H1 (cell line): ENCODE data around the gene BAD. TPM values are rescaled to one million over a fixed set of nuclear protein-coding genes. Genes with fewer than 3 reads are reported as not detected.

Experiments
- CTCF ChIA-PET: fragments of 300-600 bp; sonication (Branson Sonifier 250); formaldehyde crosslinking; loops from one replicate; lab custom pipeline; 2021; ENCODE audit not compliant: partially characterized antibody; lab: Charles Lee
- POLR2A ChIA-PET: fragments of 300-600 bp; sonication (Branson Sonifier 250); formaldehyde crosslinking; loops from one replicate; lab custom pipeline; 2021; ENCODE audit warnings: inconsistent platforms; ENCODE audit not compliant: partially characterized antibody; lab: Charles Lee
- DNase-seq, 2 experiments: peaks; one replicate each; pipeline versions ENCODE4 v3.0.0 to v3.0.0-alpha.2; 2010 to 2022; ENCODE audit warnings: low spot score in 2 of 2, low read depth in 1 of 2, mixed read lengths in 1 of 2
- FAIRE-seq: peaks from 2 replicates; lab custom pipeline; 2011; peaks lifted over from hg19 to GRCh38; lab: Jason Lieb, UNC
- H2AFZ ChIP-seq: 2 replicates; pipeline ENCODE4 v1.8.1; 2012; ENCODE audit warnings: low read length, inconsistent platforms
- H2AK5ac ChIP-seq: 2 replicates; pipeline ENCODE4 v1.6.1; 2013; ENCODE audit warnings: low read depth, low read length
- H2BK120ac ChIP-seq: replicated peaks from 2 replicates; pipeline ENCODE3; 2013; ENCODE audit warnings: low read depth, low read length, inconsistent platforms
- H2BK12ac ChIP-seq: 2 replicates; pipeline ENCODE4 v1.6.1; 2013; ENCODE audit warnings: low read depth, low read length
- H2BK15ac ChIP-seq: 2 replicates; pipeline ENCODE4 v1.6.1; 2013; ENCODE audit warnings: low read length
- H2BK20ac ChIP-seq: 2 replicates; pipeline ENCODE4 v1.6.1; 2013; ENCODE audit warnings: low read length
- H2BK5ac ChIP-seq: 2 replicates; pipeline ENCODE4 v1.6.1; 2013; ENCODE audit warnings: low read depth, low read length
- H3K14ac ChIP-seq: 2 replicates; pipeline ENCODE4 v1.6.1; 2013; ENCODE audit warnings: inconsistent platforms; ENCODE audit not compliant: insufficient read length
- H3K18ac ChIP-seq: 2 replicates; pipeline ENCODE4 v1.6.1; 2013; ENCODE audit warnings: low read length; ENCODE audit errors: extremely low read depth
- H3K23ac ChIP-seq: 2 replicates; pipeline ENCODE4 v1.6.1; 2013; ENCODE audit warnings: inconsistent platforms; ENCODE audit not compliant: insufficient read length
- H3K23me2 ChIP-seq: 2 replicates; pipeline ENCODE4 v1.6.1; 2013; ENCODE audit warnings: low read depth, low read length
- H3K27ac ChIP-seq: 2 replicates; pipeline ENCODE4 v1.6.1; 2011; ENCODE audit warnings: low read depth, low read length, inconsistent platforms
- H3K27me3 ChIP-seq, 4 experiments: replicated peaks in 1 of 4; 1 replicate in 1 of 4; 2 replicates in 3 of 4; pipeline versions ENCODE4 v1.6.1 to v1.8.1; 2011 to 2013; ENCODE audit warnings: low read length in 3 of 4, mild to moderate bottlenecking in 3 of 4, inconsistent platforms in 2 of 4, mixed read lengths in 2 of 4, moderate library complexity in 1 of 4; ENCODE audit not compliant: control insufficient read depth in 3 of 4, insufficient read depth in 3 of 4; ENCODE audit errors: extremely low read depth in 1 of 4
- H3K36me3 ChIP-seq, 4 experiments: 2 replicates each; pipeline versions ENCODE4 v1.6.1 to v1.8.1; 2011 to 2013; ENCODE audit warnings: mild to moderate bottlenecking in 4 of 4, low read length in 3 of 4, moderate library complexity in 2 of 4, control low read depth in 1 of 4, inconsistent platforms in 1 of 4; ENCODE audit not compliant: insufficient read depth in 4 of 4, control insufficient read depth in 2 of 4
- H3K4ac ChIP-seq: replicated peaks from 2 replicates; pipeline ENCODE3; 2013; ENCODE audit warnings: low read length, low read depth, mixed read lengths, inconsistent platforms; ENCODE audit not compliant: insufficient read length
- H3K4me1 ChIP-seq, 4 experiments: replicated peaks in 1 of 4; 1 replicate in 1 of 4; 2 replicates in 3 of 4; pipeline versions ENCODE4 v1.6.1 to v1.8.1; 2011 to 2013; ENCODE audit warnings: low read length in 3 of 4, inconsistent platforms in 2 of 4, mixed read lengths in 1 of 4; ENCODE audit not compliant: insufficient read depth in 4 of 4, control insufficient read depth in 3 of 4
- H3K4me2 ChIP-seq, 2 experiments: 2 replicates each; pipeline versions ENCODE4 v1.6.1 to v1.8.1; 2011 to 2013; ENCODE audit warnings: low read depth in 2 of 2, low read length in 2 of 2, control low read depth in 1 of 2, inconsistent platforms in 1 of 2, mild to moderate bottlenecking in 1 of 2; ENCODE audit not compliant: insufficient read depth in 1 of 2
- H3K4me3 ChIP-seq, 4 experiments: fragments of 200-600, 300-600 bp in 1 of 4; sonication (generic), shearing (Covaris generic), sonication (Bioruptor Twin) in 1 of 4; 2 replicates each; pipeline versions ENCODE4 v1.5.1 to v1.8.1; 2011 to 2016; ENCODE audit warnings: low read length in 4 of 4, low read depth in 3 of 4, control low read depth in 2 of 4, inconsistent platforms in 2 of 4, mild to moderate bottlenecking in 2 of 4, mixed read lengths in 1 of 4, moderate library complexity in 1 of 4; ENCODE audit not compliant: insufficient read depth in 2 of 4; ENCODE audit errors: extremely low read depth in 1 of 4
- H3K56ac ChIP-seq: replicated peaks from 2 replicates; pipeline ENCODE3; 2013; ENCODE audit warnings: low read depth, mild to moderate bottlenecking, mixed read lengths, low read length, inconsistent platforms; ENCODE audit not compliant: insufficient read length
- H3K79me1 ChIP-seq: 2 replicates; pipeline ENCODE4 v1.6.1; 2013; ENCODE audit warnings: low read depth, low read length, control low read depth
- H3K79me2 ChIP-seq, 2 experiments: 2 replicates each; pipeline versions ENCODE4 v1.6.1 to v1.8.1; 2012 to 2013; ENCODE audit warnings: low read length in 2 of 2, mild to moderate bottlenecking in 2 of 2, inconsistent platforms in 1 of 2; ENCODE audit not compliant: insufficient read depth in 2 of 2, control insufficient read depth in 1 of 2
- H3K9ac ChIP-seq, 4 experiments: replicated peaks in 1 of 4; 1 replicate in 1 of 4; 2 replicates in 3 of 4; pipeline versions ENCODE4 v1.6.1 to v1.8.1; 2011 to 2013; ENCODE audit warnings: low read depth in 3 of 4, low read length in 3 of 4, control low read depth in 2 of 4, mild to moderate bottlenecking in 2 of 4, moderate library complexity in 2 of 4, inconsistent platforms in 1 of 4; ENCODE audit errors: extremely low read depth in 1 of 4
- H3K9me3 ChIP-seq, 2 experiments: 2 replicates each; pipeline versions ENCODE4 v1.6.1 to v1.8.1; 2012 to 2013; ENCODE audit warnings: mild to moderate bottlenecking in 2 of 2, moderate library complexity in 2 of 2, control low read depth in 1 of 2, inconsistent platforms in 1 of 2, low read depth in 1 of 2, low read length in 1 of 2, mixed read lengths in 1 of 2; ENCODE audit not compliant: insufficient read depth in 2 of 2
- H4K20me1 ChIP-seq, 2 experiments: replicated peaks in 1 of 2; 2 replicates each; pipeline versions ENCODE3 to v1.8.1; 2011 to 2013; ENCODE audit warnings: inconsistent platforms in 2 of 2, low read length in 2 of 2, mild to moderate bottlenecking in 1 of 2; ENCODE audit not compliant: insufficient read depth in 2 of 2, control insufficient read depth in 1 of 2
- H4K5ac ChIP-seq: 2 replicates; pipeline ENCODE4 v1.6.1; 2013; ENCODE audit warnings: low read length, low read depth, mixed read lengths, inconsistent platforms; ENCODE audit not compliant: insufficient read length
- H4K8ac ChIP-seq: 2 replicates; pipeline ENCODE4 v1.8.0; 2013; ENCODE audit warnings: mild to moderate bottlenecking, moderate library complexity, low read length, inconsistent platforms; ENCODE audit not compliant: insufficient read depth; ENCODE audit errors: extremely low read depth
- H4K91ac ChIP-seq: replicated peaks from 2 replicates; pipeline ENCODE3; 2013; ENCODE audit warnings: low read length, mixed read lengths, inconsistent platforms; ENCODE audit not compliant: insufficient read length
- CHD2 ChIP-seq: IDR thresholded peaks from 2 replicates; pipeline ENCODE4 v1.6.1; 2012; ENCODE audit warnings: low read length, improper control_type of control experiment
- EZH2 ChIP-seq: fragments of 200-600 bp; sonication (generic); IDR thresholded peaks from 2 replicates; pipeline ENCODE4 v1.7.1; 2012; ENCODE audit warnings: low read depth, mild to moderate bottlenecking, moderate library complexity, low read length, inconsistent platforms; ENCODE audit not compliant: severe bottlenecking
- GTF2F1 ChIP-seq: IDR thresholded peaks from 2 replicates; pipeline ENCODE4 v1.6.1; 2012; ENCODE audit warnings: low read depth, low read length, improper control_type of control experiment, borderline replicate concordance
- SP2 ChIP-seq: IDR thresholded peaks from 2 replicates; pipeline ENCODE4 v1.6.1; 2012; ENCODE audit warnings: mild to moderate bottlenecking, low read length, inconsistent platforms
- YY1 ChIP-seq: IDR thresholded peaks from 2 replicates; pipeline ENCODE4 v1.6.1; 2011; ENCODE audit warnings: low read depth, mild to moderate bottlenecking, low read length
- WGBS, 2 experiments: shearing (Covaris generic) in 1 of 2; methylation state at CpG; one replicate each; pipeline versions ENCODE4 v1.1.6 to v1.1.7; 2013 to 2015; ENCODE audit warnings: low lambda C conversion rate in 2 of 2, mixed read lengths in 2 of 2, inconsistent platforms in 1 of 2, low coverage in 1 of 2, missing lambda C conversion rate in 1 of 2; ENCODE audit not compliant: insufficient replicate concordance in 2 of 2, insufficient coverage in 1 of 2, insufficient read length in 1 of 2; ENCODE audit errors: extremely low coverage in 1 of 2, missing lambda C conversion rate in 1 of 2; 5-methylcytosine and 5-hydroxymethylcytosine counted together
- polyA plus RNA-seq, 7 experiments: library from polyadenylated mRNA; depleted of rRNA in 3 of 7; stranded (reverse) in 5 of 7; unstranded in 2 of 7; fragments of >200 nt in 5 of 7; fragments of 200-250 nt in 2 of 7; gene quantifications; 1 replicate in 5 of 7; 2 replicates in 1 of 7; 4 replicates in 1 of 7; pipeline versions ENCODE4 v1.2.1 to v1.2.3, GENCODE V29; 2011 to 2013; ENCODE audit warnings: missing spikeins in 2 of 7, mixed read lengths in 2 of 7
- total RNA-seq: library from RNA; stranded (reverse); fragmentation: NEBNext Ultra II Directional; extraction: Animal tissue kit (Norgen Biotek cat#: 25700); gene quantifications from 2 replicates; pipeline ENCODE4 v1.2.1, GENCODE V29; 2021

The BAD gene
- total and polyA plus RNA-seq, 2 of the 8 experiments (the other 6 are each of a cell fraction or from before 2014, with no cell fraction given): 23.1 to 33.7 TPM

- H3K4ac ChIP-seq: no peak overlapping the region
- H3K27me3 ChIP-seq: peaks cover 20 to 41% (median 29%) of the 10 kb centered on the region in 4 experiments
- no peak overlapping the region for H3K9ac ChIP-seq
- H4K8ac ChIP-seq: no peak overlapping the region
- DNase-seq (no peak), FAIRE-seq (no peak)
- no peak overlapping the region for H3K56ac ChIP-seq
- ChIA-PET CTCF (interaction anchor here (0.6 to 20.8 kb wide), 25 partner anchors 8 to 683 kb away, joined by 3 to 614 read pairs (median 4); partner anchors contain the start of genes BAD, CCDC88B, FERMT3 and GPR137), POLR2A (interaction anchor here (0.9 to 5.6 kb wide), 21 partner anchors 10 to 384 kb away, joined by 3 to 57 read pairs (median 6); partner anchors contain the start of genes BAD, FERMT3, GPR137 and PLCB3)
- no peak overlapping the region for H2BK5ac ChIP-seq
- H3K27ac ChIP-seq: no peak overlapping the region
- H2AFZ ChIP-seq: no peak overlapping the region
- peaks cover 11% of the 10 kb centered on the region; the same call in 1 of the 2 replicates for H3K79me1 ChIP-seq
- H2BK12ac ChIP-seq: no peak overlapping the region
- no peak overlapping the region for H2BK20ac ChIP-seq
- no peaks in the 10 kb centered on the region; a peak in 1 of 4 replicates for H3K9me3 ChIP-seq
- H3K23me2 ChIP-seq: peaks cover 15% of the 10 kb centered on the region; the same call in 1 of the 2 replicates
- no peak overlapping the region for H4K91ac ChIP-seq
- TF ChIP-seq YY1 (no peak), CHD2 (no peak), EZH2 (no peak), GTF2F1 (no peak), SP2 (no peak)
- WGBS, 2 experiments: 89% methylated on average over 13 of the region's 13 CpGs; no CpG with 5 or more reads in 1 of the 2 experiments
- no peak overlapping the region for H2BK15ac ChIP-seq
- 0 out of 8 replicates have a peak overlapping the region, but pooled peaks of 2 of the 4 experiments have one; percentile 57 to 59 for H3K4me3 ChIP-seq
- H3K79me2 ChIP-seq: peaks cover 0 to 17% of the 10 kb centered on the region in 2 experiments; a peak in 2 of 4 replicates
- H2AK5ac ChIP-seq: no peak overlapping the region
- H4K20me1 ChIP-seq: peaks cover 2 to 3% of the 10 kb centered on the region in 2 experiments
- peaks cover 3 to 22% (median 19%) of the 10 kb centered on the region in 4 experiments; a peak in 6 of 7 replicates for H3K4me1 ChIP-seq
- H2BK120ac ChIP-seq: no peak overlapping the region
- no peak overlapping the region; the same call in 1 of the 2 replicates for H3K18ac ChIP-seq
- H3K14ac ChIP-seq: no peak overlapping the region
- peak overlapping the region in 1 of 2 experiments; percentile 38; a peak in 2 of 4 replicates for H3K4me2 ChIP-seq
- H4K5ac ChIP-seq: no peak overlapping the region
- no peaks in the 10 kb centered on the region; a peak in 1 of 8 replicates for H3K36me3 ChIP-seq
- no peak overlapping the region for H3K23ac ChIP-seq
These were observed 18.9 kb upstream of the BAD start for GRCh38 chr11:64303109-64304031.
